ENCODE results near the gene NAA35.

- no peak for TF ChIP-seq CTCF (IDR thresholded peaks at IDR 0.05)
- TF ChIP-seq POLR2A (IDR thresholded peaks at IDR 0.05), result no peak
Measured at GRCh38 chr9:86020731-86021130, 79.8 kb downstream of the NAA35 start.

Data from testis (tissue), 2 donors.